GM12872 (cell line): Measurements from ENCODE around the gene PSMB10.

ENCODE experiments used
- CTCF ChIP-seq: IDR thresholded peaks from 3 replicates; pipeline ENCODE4 v1.5.1; 2011; ENCODE audit warnings: low read depth, mild to moderate bottlenecking, low read length, moderate library complexity; ENCODE audit not compliant: insufficient read depth

Gene PSMB10

GRCh38 chr16:67885976-67886375 lies 50.7 kb downstream of the PSMB10 start:
- no peak for TF ChIP-seq CTCF

GRCh38 chr16:67885545-67885944 lies 51.1 kb downstream of the PSMB10 start:
- no peak for TF ChIP-seq CTCF

GRCh38 chr16:67884684-67885083 lies 52.0 kb downstream of the PSMB10 start, which contains the start of gene NRN1L:
Gene NRN1L (plus strand): TSS chr16:67884885. CDS start chr16:67884904, 19 bp downstream.
- TF ChIP-seq CTCF, result no peak
